GM12875 (cell line): ENCODE results near the gene ABLIM3.

Source experiments
- H3K4me3 ChIP-seq: one replicate; pipeline ENCODE4 v1.5.1; 2011; ENCODE audit warnings: low read depth, low read length, control low read depth
- TF ChIP-seq, protein P1 (sequence below): IDR thresholded peaks from 2 replicates; pipeline ENCODE4 v1.5.1; 2011; ENCODE audit warnings: low read depth, mild to moderate bottlenecking, control low read depth, inconsistent platforms, low read length, moderate library complexity, borderline replicate concordance; ENCODE audit not compliant: insufficient read depth

The ABLIM3 gene

DNA sequence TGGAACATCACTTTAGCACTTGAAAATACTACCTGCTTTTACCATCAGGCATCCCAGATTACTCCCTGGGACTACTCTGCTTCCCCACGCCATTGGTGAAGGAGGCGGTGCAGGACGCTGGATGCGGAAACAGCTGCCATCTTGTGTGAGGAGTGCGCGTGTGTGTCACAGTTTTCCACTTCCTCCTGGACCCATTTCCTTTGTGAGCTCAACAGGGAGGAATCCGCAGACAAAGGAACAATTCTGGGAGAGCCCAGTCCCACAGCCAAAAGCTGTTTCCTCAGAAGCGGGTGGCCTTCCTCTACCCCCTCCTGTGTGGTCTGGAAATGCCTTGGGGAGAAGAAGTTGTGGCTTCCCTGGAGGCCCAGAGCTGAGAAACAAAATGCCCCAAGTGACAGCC, 147.1 kb downstream of the ABLIM3 start:
- no peak overlapping the region for H3K4me3 ChIP-seq
- TF ChIP-seq, protein P1, sequence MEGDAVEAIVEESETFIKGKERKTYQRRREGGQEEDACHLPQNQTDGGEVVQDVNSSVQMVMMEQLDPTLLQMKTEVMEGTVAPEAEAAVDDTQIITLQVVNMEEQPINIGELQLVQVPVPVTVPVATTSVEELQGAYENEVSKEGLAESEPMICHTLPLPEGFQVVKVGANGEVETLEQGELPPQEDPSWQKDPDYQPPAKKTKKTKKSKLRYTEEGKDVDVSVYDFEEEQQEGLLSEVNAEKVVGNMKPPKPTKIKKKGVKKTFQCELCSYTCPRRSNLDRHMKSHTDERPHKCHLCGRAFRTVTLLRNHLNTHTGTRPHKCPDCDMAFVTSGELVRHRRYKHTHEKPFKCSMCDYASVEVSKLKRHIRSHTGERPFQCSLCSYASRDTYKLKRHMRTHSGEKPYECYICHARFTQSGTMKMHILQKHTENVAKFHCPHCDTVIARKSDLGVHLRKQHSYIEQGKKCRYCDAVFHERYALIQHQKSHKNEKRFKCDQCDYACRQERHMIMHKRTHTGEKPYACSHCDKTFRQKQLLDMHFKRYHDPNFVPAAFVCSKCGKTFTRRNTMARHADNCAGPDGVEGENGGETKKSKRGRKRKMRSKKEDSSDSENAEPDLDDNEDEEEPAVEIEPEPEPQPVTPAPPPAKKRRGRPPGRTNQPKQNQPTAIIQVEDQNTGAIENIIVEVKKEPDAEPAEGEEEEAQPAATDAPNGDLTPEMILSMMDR, result no peak

DNA sequence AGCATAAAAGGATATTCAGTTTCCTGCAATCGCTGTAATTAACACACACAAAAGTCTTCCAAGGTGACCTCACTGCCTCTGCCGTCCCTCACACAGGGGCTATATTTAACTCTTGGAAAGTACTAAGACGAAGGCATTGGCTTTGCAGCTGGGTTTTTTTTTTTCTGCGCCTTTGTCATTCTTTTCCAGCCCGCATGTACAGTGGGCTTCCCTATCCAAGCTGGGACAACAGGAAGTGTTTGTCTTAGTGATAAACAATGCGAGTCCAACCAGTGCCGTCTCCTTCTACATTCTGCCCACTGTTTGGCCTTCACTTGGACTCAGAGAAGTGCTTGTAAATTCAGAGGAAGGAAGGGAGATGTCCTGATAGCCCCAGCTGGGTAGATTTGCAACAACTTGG, 148.0 kb downstream of the ABLIM3 start:
- no peak overlapping the region for H3K4me3 ChIP-seq
- TF ChIP-seq, protein P1, result no peak

DNA sequence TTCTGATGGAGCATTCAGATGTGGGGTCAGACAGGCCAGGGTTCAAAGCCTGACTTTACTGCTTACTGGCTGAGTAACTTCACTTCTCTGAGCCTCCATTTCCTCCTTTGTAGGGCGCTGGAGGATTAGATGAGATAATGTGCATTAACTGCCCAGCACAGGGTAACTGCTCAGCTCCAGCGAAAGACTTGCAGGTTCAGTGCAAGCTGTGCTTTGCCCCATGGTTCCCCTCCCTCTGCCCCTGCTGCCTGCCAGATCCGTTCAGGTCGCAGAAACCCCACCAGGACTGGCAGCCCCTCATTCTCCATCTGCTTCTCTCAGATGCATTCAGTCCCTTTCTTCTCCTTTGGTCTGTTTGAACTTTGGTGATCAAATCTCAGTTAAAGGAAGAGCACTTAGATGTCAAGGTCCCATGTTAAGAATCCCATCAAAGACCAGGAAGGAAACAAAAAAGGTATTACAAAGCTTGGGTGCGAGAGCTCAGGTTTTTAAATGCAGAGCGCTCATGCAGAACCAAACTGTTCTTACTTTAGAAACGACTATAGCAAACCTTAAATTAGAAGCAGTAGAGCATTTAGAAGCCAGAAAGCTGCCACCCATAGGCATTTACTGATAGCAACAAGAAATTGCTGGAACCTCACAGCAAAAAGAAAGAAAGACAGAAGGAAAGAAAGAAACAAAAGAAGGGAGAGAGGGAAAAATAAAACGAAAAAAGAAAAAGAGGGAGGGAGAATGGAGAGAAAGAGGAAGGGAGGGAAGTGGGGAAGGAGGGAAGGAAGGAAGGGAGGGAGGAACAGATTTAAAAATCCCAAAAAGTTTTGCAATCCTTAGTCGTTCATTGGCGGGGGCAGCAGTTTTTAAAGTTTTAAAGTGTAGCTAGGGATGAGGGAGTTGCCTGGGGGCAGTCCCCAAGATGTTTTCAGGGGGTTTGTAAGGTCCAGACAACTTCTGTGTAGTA, 153.9 kb downstream of the ABLIM3 start:
- H3K4me3 ChIP-seq, result no peak overlapping the region
- TF ChIP-seq, protein P1, result no peak

DNA sequence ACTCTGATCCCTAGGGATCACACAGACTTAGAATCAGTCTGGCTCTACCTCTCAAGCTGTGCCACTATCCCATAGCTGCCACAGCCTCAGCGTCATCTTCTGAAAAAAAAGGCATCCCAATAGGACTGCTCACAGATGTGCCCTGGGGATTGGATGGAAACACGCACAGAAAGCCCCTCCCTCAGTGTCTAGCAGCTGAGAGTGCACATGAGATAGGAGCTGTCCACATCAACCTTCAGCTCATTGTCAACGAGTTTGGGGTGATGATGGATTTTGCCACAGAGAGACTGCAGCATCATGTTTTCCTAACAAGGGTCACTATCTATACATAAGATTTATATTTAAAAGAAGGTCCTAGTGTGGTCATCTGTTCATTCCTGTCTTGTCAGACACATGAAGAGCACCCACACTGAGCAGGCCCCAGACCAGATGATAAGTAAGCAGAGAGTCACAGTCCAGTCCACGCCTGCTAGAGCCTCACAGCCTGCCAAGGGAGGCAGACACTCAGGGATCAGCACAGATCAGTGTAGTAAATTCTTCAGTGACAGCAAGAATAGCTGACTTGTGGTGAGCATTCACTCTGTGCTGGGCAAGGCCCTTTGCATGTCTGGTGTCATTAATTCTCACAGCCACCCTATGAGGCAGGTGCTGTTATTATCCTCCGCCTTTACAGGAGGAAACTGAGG, 156.2 kb downstream of the ABLIM3 start:
- H3K4me3 ChIP-seq, result no peak overlapping the region
- TF ChIP-seq, protein P1, result no peak

DNA sequence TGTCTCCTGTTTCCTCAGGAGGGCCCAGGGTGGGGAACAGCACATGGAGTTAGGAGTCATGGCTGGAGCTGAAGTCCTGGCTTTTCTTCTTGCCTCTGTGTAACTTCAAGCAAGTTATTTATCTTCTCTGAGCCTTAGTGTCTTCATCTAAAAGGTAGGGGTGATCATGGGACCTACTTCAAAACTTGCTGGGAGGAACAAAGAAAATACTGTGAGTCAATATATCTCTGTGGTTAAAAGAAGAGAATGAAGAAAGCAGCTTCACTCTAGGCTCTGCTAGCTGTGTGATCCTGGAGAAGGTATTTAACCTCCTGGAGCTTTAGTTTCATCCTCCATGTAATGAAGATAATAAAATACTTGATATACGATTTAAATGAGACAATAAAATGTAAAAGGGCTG, 156.9 kb downstream of the ABLIM3 start:
- no peak overlapping the region for H3K4me3 ChIP-seq
- TF ChIP-seq, protein P1, result no peak

DNA sequence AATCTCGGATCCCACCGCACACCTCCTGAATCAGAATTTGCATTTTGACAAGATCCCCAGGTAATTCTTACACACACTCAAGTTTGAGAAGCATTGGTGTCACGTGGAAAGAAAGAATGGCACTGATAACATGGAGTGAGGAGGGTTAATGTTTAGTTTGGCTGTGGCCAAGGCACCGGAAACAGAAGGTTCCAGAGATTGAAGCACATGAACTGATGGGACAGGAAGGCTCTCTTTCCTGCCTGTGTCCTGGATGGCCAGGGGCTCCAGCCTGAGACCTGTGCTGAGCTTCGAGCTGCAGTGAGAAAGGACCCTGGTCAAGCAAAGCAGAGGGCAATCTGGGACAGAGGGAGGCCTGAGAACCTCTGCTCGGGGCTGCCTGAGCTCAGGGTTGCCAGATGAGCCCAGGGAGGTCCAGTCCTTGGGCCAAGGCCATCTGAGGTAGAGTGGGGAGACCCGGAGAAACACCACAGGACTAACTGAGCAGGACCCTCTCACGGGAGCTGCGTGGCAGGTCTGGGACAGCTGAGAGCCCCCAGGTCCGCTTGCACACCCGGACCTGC, 157.6 kb downstream of the ABLIM3 start:
- no peak overlapping the region for H3K4me3 ChIP-seq
- TF ChIP-seq, protein P1, result no peak
